ENCODE data around the gene HS1BP3. TPM values are rescaled to one million over a fixed set of nuclear protein-coding genes. Genes with fewer than 3 reads are reported as not detected.

The HS1BP3 gene
- total RNA-seq, 4 donors from 2014 or later, result 33.1 to 63.0 (median 41.0) TPM

DNA sequence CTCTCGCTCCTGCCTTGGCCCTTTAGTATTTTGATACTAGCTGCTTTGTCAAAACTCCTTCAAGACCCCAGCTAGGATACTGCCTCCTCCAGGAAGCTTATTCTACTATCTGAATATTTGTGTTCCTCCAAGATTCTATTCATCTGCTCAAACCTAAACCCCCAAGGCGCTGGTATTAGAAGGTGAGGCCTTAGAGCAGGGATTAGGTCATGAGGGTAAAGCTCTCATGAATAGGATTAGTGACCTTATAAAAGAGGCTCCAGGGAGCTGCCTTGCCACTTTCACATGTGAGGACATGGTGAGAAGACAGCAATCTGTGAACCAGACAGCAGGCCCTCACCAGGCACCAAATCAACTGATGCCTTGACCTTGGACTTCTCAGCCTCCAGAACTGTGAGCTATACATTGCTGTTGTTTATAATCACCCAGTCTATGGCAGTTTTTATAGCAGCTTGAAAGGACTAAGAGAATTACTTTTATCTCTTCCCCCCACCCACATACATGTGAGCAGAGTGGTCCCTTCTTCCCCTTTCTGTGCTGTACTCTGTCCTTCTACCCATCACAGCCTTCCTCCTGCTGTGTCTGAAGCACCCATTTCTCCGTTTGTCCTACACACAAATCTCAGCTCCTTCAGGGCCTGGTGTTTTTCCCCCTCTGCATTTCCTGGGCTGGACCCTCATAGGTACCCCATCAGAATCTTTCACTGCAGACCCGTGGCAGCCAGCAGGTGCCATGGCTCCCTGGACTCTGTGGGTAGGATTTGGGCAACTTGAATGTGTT, 54.5 kb downstream of the HS1BP3 start:
- H3K27ac ChIP-seq, result peak overlapping the region; percentile 46 to 80 (median 68)
- H3K9me3 ChIP-seq, result no peaks in the 10 kb centered on the region
- no peaks in the 10 kb centered on the region for H3K27me3 ChIP-seq
- no peaks in the 10 kb centered on the region for H3K36me3 ChIP-seq
- peak in 1 of 3 donors; percentile 14 for DNase-seq
- peaks cover 0 to 26% (median 13%) of the 10 kb centered on the region in 4 donors for H3K4me1 ChIP-seq
- no peak overlapping the region for H3K4me3 ChIP-seq
- TF ChIP-seq, protein P1, sequence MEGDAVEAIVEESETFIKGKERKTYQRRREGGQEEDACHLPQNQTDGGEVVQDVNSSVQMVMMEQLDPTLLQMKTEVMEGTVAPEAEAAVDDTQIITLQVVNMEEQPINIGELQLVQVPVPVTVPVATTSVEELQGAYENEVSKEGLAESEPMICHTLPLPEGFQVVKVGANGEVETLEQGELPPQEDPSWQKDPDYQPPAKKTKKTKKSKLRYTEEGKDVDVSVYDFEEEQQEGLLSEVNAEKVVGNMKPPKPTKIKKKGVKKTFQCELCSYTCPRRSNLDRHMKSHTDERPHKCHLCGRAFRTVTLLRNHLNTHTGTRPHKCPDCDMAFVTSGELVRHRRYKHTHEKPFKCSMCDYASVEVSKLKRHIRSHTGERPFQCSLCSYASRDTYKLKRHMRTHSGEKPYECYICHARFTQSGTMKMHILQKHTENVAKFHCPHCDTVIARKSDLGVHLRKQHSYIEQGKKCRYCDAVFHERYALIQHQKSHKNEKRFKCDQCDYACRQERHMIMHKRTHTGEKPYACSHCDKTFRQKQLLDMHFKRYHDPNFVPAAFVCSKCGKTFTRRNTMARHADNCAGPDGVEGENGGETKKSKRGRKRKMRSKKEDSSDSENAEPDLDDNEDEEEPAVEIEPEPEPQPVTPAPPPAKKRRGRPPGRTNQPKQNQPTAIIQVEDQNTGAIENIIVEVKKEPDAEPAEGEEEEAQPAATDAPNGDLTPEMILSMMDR (IDR thresholded peaks at IDR 0.05), result no peak
- TF ChIP-seq POLR2A (IDR thresholded peaks at IDR 0.05), result no peak

DNA sequence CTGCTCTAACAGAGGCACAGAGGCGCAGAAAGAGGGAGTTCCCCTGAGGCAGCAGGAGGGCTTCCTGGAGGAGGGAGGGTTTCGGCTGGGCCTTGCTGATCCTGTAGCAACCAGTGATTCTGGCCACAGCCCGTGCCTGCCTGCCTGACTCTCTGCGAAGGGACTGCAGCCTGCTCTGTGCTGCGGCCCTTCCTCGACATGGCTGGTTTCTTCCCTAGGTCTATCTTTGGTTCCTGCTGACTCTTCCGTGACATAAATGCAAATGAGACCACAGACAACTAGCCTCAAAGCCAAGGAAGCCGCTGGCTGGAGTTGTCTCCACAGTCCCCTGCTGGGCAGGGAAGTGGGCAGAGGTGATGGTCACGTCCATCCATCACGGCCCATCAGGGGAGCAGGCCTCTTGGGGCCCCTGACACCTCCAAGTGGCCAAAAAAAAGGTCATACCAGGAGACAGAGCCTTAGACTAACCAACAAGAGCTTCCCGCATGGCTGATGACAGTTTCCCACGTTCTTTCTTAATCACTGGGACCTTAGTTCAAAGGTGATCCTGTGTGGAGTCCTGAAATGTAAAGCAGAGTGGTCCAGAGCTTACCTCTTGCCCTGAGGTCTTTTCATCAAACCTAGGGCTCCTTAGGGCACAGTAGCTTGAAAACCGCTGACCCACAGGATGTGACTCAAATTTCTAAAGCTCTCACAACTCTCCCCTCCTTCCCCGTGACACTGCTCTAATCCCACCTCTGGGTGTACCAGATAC, 55.3 kb downstream of the HS1BP3 start:
- peak; percentile 52 to 75 (median 62) for DNase-seq
- H3K27ac ChIP-seq, result peak overlapping the region; percentile 46 to 80 (median 68)

DNA sequence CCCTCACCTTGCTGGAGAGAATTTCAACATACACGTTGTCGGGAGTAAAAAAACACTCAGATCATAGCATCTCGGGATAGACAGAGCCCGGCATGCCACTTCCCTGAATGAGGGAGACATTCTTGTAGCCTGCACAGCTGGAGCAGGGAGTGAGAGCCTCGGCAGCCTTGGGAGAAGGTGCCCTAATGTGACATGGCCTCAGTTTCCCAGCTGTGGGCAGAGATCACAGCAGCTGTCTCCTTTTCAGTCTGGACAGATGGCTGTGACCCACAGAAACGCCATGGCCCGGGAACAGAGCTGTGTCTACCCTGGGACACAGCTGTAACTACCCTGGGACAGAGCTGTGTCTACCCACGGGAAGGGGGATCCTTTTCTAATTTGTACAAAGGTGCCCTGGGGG, 55.9 kb downstream of the HS1BP3 start:
- Histone ChIP-seq H3K27ac (peak overlapping the region in 3 of 4 donors; percentile 66 to 80 (median 70)), H3K4me1 (peaks cover 0 to 26% (median 13%) of the 10 kb centered on the region in 4 donors), H3K9me3 (no peaks in the 10 kb centered on the region), H3K36me3 (no peaks in the 10 kb centered on the region), H3K27me3 (no peaks in the 10 kb centered on the region), H3K4me3 (no peak overlapping the region)
- peak in 2 of 3 donors; percentile 37 to 39 for DNase-seq
- TF ChIP-seq, protein P1 (IDR thresholded peaks at IDR 0.05), result no peak
- TF ChIP-seq POLR2A (IDR thresholded peaks at IDR 0.05), result no peak

More for the DNA sequence above, 55.3 kb downstream of the HS1BP3 start:
- Histone ChIP-seq H3K27me3 (no peaks in the 10 kb centered on the region), H3K4me3 (no peak overlapping the region), H3K9me3 (no peaks in the 10 kb centered on the region), H3K36me3 (no peaks in the 10 kb centered on the region), H3K4me1 (peaks cover 0 to 26% (median 13%) of the 10 kb centered on the region in 4 donors)
- no peak for TF ChIP-seq POLR2A (IDR thresholded peaks at IDR 0.05)
- TF ChIP-seq, protein P1 (IDR thresholded peaks at IDR 0.05), result no peak

DNA sequence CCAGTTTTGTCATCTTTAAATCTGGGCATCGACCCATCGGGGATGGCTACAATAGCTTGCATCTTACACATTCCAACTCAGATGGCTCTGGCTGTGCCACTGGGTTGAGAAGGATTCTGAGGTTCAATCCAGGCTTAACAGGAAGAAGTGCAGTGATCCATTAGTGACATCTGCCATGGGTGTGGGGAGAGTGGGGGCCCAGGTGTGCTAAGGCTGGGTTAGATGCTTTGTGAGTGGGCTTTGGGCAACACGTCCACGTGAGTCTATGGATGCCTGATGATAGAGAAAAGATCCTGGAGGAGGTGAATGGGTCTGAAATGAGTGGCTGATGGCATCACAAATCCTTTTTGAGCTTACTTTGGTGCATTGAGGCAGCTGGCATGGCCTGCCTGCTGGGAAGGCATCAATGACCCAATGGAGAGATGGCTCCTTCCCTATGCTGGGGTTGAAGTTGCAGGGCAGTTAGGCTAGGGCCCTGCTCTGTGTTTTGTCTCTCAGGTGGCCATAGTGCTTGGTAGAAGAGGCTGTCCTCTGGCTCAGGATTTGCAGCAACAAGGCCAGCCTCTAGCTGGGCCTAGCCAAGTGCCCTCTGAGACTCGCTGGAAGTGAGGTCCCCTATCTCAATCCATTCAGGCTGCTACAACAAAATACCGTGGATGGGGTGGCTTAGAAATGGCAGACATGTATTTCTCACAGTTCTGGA, 56.7 kb downstream of the HS1BP3 start:
- peak overlapping the region in 2 of 4 donors; percentile 32 to 55 for H3K27ac ChIP-seq
- H3K9me3 ChIP-seq, result no peaks in the 10 kb centered on the region
- peaks cover 0 to 26% (median 13%) of the 10 kb centered on the region in 4 donors for H3K4me1 ChIP-seq
- DNase-seq, result peak in 2 of 3 donors; percentile 14 to 25
- TF ChIP-seq POLR2A (IDR thresholded peaks at IDR 0.05), result no peak
- TF ChIP-seq, protein P1 (IDR thresholded peaks at IDR 0.05), result no peak
- no peak overlapping the region for H3K4me3 ChIP-seq
- no peaks in the 10 kb centered on the region for H3K27me3 ChIP-seq
- H3K36me3 ChIP-seq, result no peaks in the 10 kb centered on the region
